Trophoblast cell (in vitro differentiated cells and primary cell): ENCODE results near the gene RARB.
A peak's percentile ranks its signal among the peaks of the same experiment; 100 is the strongest.

Experiments used
- DNase-seq, 2 donors: peaks; one replicate each; pipeline ENCODE4 v3.0.0-alpha.2; 2016
- H2AFZ ChIP-seq: 2 replicates; pipeline ENCODE4 v1.6.1; 2013; ENCODE audit warnings: low read length, moderate library complexity, mild to moderate bottlenecking; ENCODE audit not compliant: insufficient read depth, poor library complexity
- H2AK5ac ChIP-seq: 2 replicates; pipeline ENCODE4 v1.6.1; 2013; ENCODE audit warnings: mild to moderate bottlenecking, low read length
- H2BK120ac ChIP-seq: 2 replicates; pipeline ENCODE4 v1.6.1; 2013; ENCODE audit warnings: low read length, mild to moderate bottlenecking, moderate library complexity; ENCODE audit not compliant: insufficient read depth, poor library complexity
- H2BK12ac ChIP-seq: 2 replicates; pipeline ENCODE4 v1.6.1; 2013; ENCODE audit warnings: mild to moderate bottlenecking, low read length, moderate library complexity
- H2BK5ac ChIP-seq: 2 replicates; pipeline ENCODE4 v1.6.1; 2013; ENCODE audit warnings: low read length, low read depth, moderate library complexity, mild to moderate bottlenecking; ENCODE audit not compliant: poor library complexity
- H3K14ac ChIP-seq: 2 replicates; pipeline ENCODE4 v1.6.1; 2013; ENCODE audit warnings: mild to moderate bottlenecking, low read length
- H3K18ac ChIP-seq: 2 replicates; pipeline ENCODE4 v1.6.1; 2013; ENCODE audit warnings: mild to moderate bottlenecking, low read length
- H3K23ac ChIP-seq: 2 replicates; pipeline ENCODE4 v1.6.1; 2013; ENCODE audit warnings: low read length
- H3K27ac ChIP-seq: 2 replicates; pipeline ENCODE4 v1.5.1; 2013; ENCODE audit warnings: low read depth, mild to moderate bottlenecking, inconsistent platforms, low read length, moderate library complexity
- H3K27me3 ChIP-seq: 2 replicates; pipeline ENCODE4 v1.6.1; 2013; ENCODE audit warnings: inconsistent platforms, mild to moderate bottlenecking, low read length, moderate library complexity; ENCODE audit not compliant: insufficient read depth
- H3K36me3 ChIP-seq, 2 experiments: 1 replicate in 1 of 2; 2 replicates in 1 of 2; pipeline ENCODE4 v1.6.1; 2013; ENCODE audit warnings: low read length in 2 of 2, mild to moderate bottlenecking in 2 of 2, moderate library complexity in 1 of 2; ENCODE audit not compliant: insufficient read depth in 2 of 2, control insufficient read depth in 1 of 2
- H3K4ac ChIP-seq: 2 replicates; pipeline ENCODE4 v1.6.1; 2013; ENCODE audit warnings: low read depth, mild to moderate bottlenecking, low read length, moderate library complexity
- H3K4me1 ChIP-seq, 2 experiments: 1 replicate in 1 of 2; 2 replicates in 1 of 2; pipeline ENCODE4 v1.6.1; 2013; ENCODE audit warnings: low read length in 2 of 2, mild to moderate bottlenecking in 2 of 2, moderate library complexity in 1 of 2; ENCODE audit not compliant: insufficient read depth in 2 of 2, control insufficient read depth in 1 of 2
- H3K4me2 ChIP-seq: 2 replicates; pipeline ENCODE4 v1.6.1; 2013; ENCODE audit warnings: inconsistent platforms, mild to moderate bottlenecking, low read length, moderate library complexity
- H3K4me3 ChIP-seq: 2 replicates; pipeline ENCODE4 v1.5.1; 2013; ENCODE audit warnings: mild to moderate bottlenecking, low read depth, low read length, inconsistent platforms
- H3K79me1 ChIP-seq: one replicate; pipeline ENCODE4 v1.6.1; 2013; ENCODE audit warnings: low read length
- H3K79me2 ChIP-seq: 2 replicates; pipeline ENCODE4 v1.6.1; 2013; ENCODE audit warnings: low read length, mild to moderate bottlenecking; ENCODE audit not compliant: control insufficient read depth, insufficient read depth, poor library complexity
- H3K9ac ChIP-seq: 2 replicates; pipeline ENCODE4 v1.6.1; 2013; ENCODE audit warnings: mild to moderate bottlenecking, low read length
- H3K9me3 ChIP-seq: 2 replicates; pipeline ENCODE4 v1.6.1; 2013; ENCODE audit warnings: low read depth, mild to moderate bottlenecking, control low read depth, inconsistent platforms, low read length; ENCODE audit not compliant: insufficient read depth
- H4K12ac ChIP-seq: 2 replicates; pipeline ENCODE4 v1.6.1; 2013; ENCODE audit warnings: low read depth, mild to moderate bottlenecking, low read length, moderate library complexity
- H4K8ac ChIP-seq: 2 replicates; pipeline ENCODE4 v1.6.1; 2013; ENCODE audit warnings: low read depth, mild to moderate bottlenecking, low read length, moderate library complexity
- H4K91ac ChIP-seq: one replicate; pipeline ENCODE4 v1.6.1; 2013; ENCODE audit warnings: low read depth, mild to moderate bottlenecking, low read length, moderate library complexity
- WGBS: extraction: QIAGEN DNeasy Blood & Tissue Kit; methylation state at CpG from one replicate; pipeline ENCODE4 v1.1.7; 2013; ENCODE audit warnings: missing lambda C conversion rate; ENCODE audit not compliant: insufficient read length, insufficient coverage; ENCODE audit errors: extremely low coverage; 5-methylcytosine and 5-hydroxymethylcytosine counted together

Gene RARB

GRCh38 chr3:25469558-25469957 is 41.5 kb downstream of the RARB start:
- Histone ChIP-seq H3K27ac (peak overlapping the region; percentile 19), H3K79me2 (no peaks in the 10 kb centered on the region), H3K36me3 (no peaks in the 10 kb centered on the region), H3K9ac (no peak overlapping the region), H4K91ac (peak overlapping the region; percentile 40), H3K9me3 (no peaks in the 10 kb centered on the region), H2AFZ (no peak overlapping the region), H3K4ac (no peak overlapping the region), H3K4me1 (peaks cover 5 to 8% of the 10 kb centered on the region in 2 experiments), H2BK12ac (no peak overlapping the region), H3K4me3 (no peak overlapping the region), H3K4me2 (no peak overlapping the region), H2BK5ac (no peak overlapping the region), H3K14ac (no peak overlapping the region), H3K79me1 (peaks cover 14% of the 10 kb centered on the region), H3K18ac (no peak overlapping the region), H4K12ac (no peak overlapping the region), H2BK120ac (peak overlapping the region; percentile 29), H3K27me3 (no peaks in the 10 kb centered on the region), H3K23ac (no peak overlapping the region), H2AK5ac (no peak overlapping the region), H4K8ac (no peak overlapping the region)
- DNase-seq = no peak
- WGBS = no CpG with 5 or more reads among the region's 2 CpGs

GRCh38 chr3:25471081-25471768 is 43.2 kb downstream of the RARB start:
- Histone ChIP-seq H3K4ac (no peak overlapping the region), H2AK5ac (no peak overlapping the region), H3K9me3 (no peaks in the 10 kb centered on the region), H3K4me1 (peaks cover 5 to 8% of the 10 kb centered on the region in 2 experiments), H2AFZ (no peak overlapping the region), H3K27me3 (no peaks in the 10 kb centered on the region), H2BK120ac (no peak overlapping the region), H3K23ac (no peak overlapping the region), H3K4me3 (no peak overlapping the region), H2BK12ac (no peak overlapping the region), H4K8ac (no peak overlapping the region), H3K4me2 (no peak overlapping the region), H2BK5ac (no peak overlapping the region), H3K79me2 (no peaks in the 10 kb centered on the region), H3K9ac (no peak overlapping the region), H3K79me1 (peaks cover 14% of the 10 kb centered on the region), H3K36me3 (no peaks in the 10 kb centered on the region), H3K14ac (no peak overlapping the region), H4K91ac (no peak overlapping the region), H4K12ac (no peak overlapping the region), H3K27ac (no peak overlapping the region), H3K18ac (no peak overlapping the region)
- 100% methylated on average over 1 of the region's 9 CpGs for WGBS
- DNase-seq = peak; percentile 28 to 81

GRCh38 chr3:25472153-25472552 is 44.1 kb downstream of the RARB start:
- Histone ChIP-seq H3K9me3 (no peaks in the 10 kb centered on the region), H3K36me3 (no peaks in the 10 kb centered on the region), H4K8ac (no peak overlapping the region), H2AK5ac (peak overlapping the region; percentile 74), H2BK5ac (peak overlapping the region; percentile 77), H3K4me1 (peaks cover 5 to 8% of the 10 kb centered on the region in 2 experiments), H4K12ac (no peak overlapping the region), H2BK120ac (peak overlapping the region; percentile 20), H3K14ac (peak overlapping the region; percentile 75), H3K18ac (peak overlapping the region; percentile 67), H2BK12ac (peak overlapping the region; percentile 93), H3K4me3 (no peak overlapping the region), H3K27ac (no peak overlapping the region), H2AFZ (no peak overlapping the region), H3K9ac (no peak overlapping the region), H3K79me1 (peaks cover 14% of the 10 kb centered on the region), H3K23ac (no peak overlapping the region), H3K79me2 (no peaks in the 10 kb centered on the region), H3K27me3 (no peaks in the 10 kb centered on the region), H3K4ac (peak overlapping the region; percentile 40), H4K91ac (peak overlapping the region; percentile 76), H3K4me2 (no peak overlapping the region)
- WGBS = no CpG with 5 or more reads among the region's 5 CpGs
- no peak for DNase-seq

DNA sequence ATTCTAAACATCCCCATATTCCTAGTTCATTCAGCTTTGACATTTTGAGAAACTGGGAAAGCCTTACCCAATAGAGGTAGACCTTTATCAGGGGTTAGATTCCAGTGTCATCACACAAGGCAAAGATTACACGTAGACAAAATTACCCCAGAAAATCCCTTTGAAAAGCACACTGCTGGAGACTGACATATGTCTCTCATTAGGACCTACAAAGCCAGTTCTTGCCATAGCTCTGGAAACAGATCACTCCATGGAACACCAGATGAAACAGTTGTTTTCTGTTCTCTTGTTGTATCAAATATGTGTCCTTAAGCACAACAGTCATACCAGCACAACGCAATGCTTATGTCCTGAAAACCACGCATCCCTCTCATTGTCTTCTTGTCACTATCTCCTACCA is 44.7 kb downstream of the RARB start:
- H4K12ac ChIP-seq = no peak overlapping the region
- peaks cover 5 to 8% of the 10 kb centered on the region in 2 experiments for H3K4me1 ChIP-seq
- peak overlapping the region; percentile 61 for H2BK5ac ChIP-seq
- H3K27me3 ChIP-seq = no peaks in the 10 kb centered on the region
- H4K8ac ChIP-seq = no peak overlapping the region
- WGBS = no CpG with 5 or more reads among the region's 3 CpGs
- H3K9me3 ChIP-seq = no peaks in the 10 kb centered on the region
- no peak overlapping the region for H2AK5ac ChIP-seq
- H3K27ac ChIP-seq = peak overlapping the region; percentile 64
- peak overlapping the region; percentile 23 for H2BK12ac ChIP-seq
- H3K9ac ChIP-seq = no peak overlapping the region
- H3K4me2 ChIP-seq = no peak overlapping the region
- no peak overlapping the region for H3K18ac ChIP-seq
- H3K4me3 ChIP-seq = no peak overlapping the region
- H3K4ac ChIP-seq = no peak overlapping the region
- H3K23ac ChIP-seq = no peak overlapping the region
- H3K79me1 ChIP-seq = peaks cover 14% of the 10 kb centered on the region
- H3K79me2 ChIP-seq = no peaks in the 10 kb centered on the region
- H3K14ac ChIP-seq = peak overlapping the region; percentile 40
- no peaks in the 10 kb centered on the region for H3K36me3 ChIP-seq
- H4K91ac ChIP-seq = no peak overlapping the region
- peak overlapping the region; percentile 68 for H2BK120ac ChIP-seq
- peak in 1 of 2 donors; percentile 7 for DNase-seq
- H2AFZ ChIP-seq = no peak overlapping the region
